Natural killer cell (primary cell): ENCODE measurements around the gene SLC25A1. TPM values are rescaled to one million over a fixed set of nuclear protein-coding genes. Genes with fewer than 3 reads are reported as not detected.
"Not testable (repeated sequence)": the region's sequence is repeated elsewhere in the genome, so short reads cannot be mapped to it uniquely, and the experiment has no call there.

Source experiments
- ATAC-seq, 3 donors: fragments of 150-1000 bp in 2 of 3; fragments of 200-7000 bp in 1 of 3; cut with Tn5 transposase; 1 replicate in 1 of 3; 2 replicates in 2 of 3; pipeline ENCODE4 v1.10.0; 2021; ENCODE audit warnings: mild to moderate bottlenecking in 2 of 3, moderate library complexity in 2 of 3
- DNase-seq, 2 donors: peaks; one replicate each; pipeline versions ENCODE4 v3.0.0 to v3.0.0-alpha.2; 2013 to 2021; ENCODE audit warnings: mixed read lengths in 1 of 2
- H3K27ac ChIP-seq: one replicate; pipeline ENCODE4 v1.5.1; 2013; ENCODE audit warnings: mild to moderate bottlenecking, low read length
- H3K27me3 ChIP-seq: one replicate; pipeline ENCODE4 v1.6.1; 2013; ENCODE audit warnings: low read length; ENCODE audit not compliant: control insufficient read depth, insufficient read depth
- H3K36me3 ChIP-seq: one replicate; pipeline ENCODE4 v1.6.1; 2013; ENCODE audit warnings: low read length; ENCODE audit not compliant: control insufficient read depth, insufficient read depth
- H3K4me1 ChIP-seq: one replicate; pipeline ENCODE4 v1.6.1; 2013; ENCODE audit warnings: low read length; ENCODE audit not compliant: control insufficient read depth, insufficient read depth
- H3K4me3 ChIP-seq: one replicate; pipeline ENCODE4 v1.5.1; 2013; ENCODE audit warnings: low read length
- H3K9me3 ChIP-seq: one replicate; pipeline ENCODE4 v1.6.1; 2013; ENCODE audit warnings: low read length; ENCODE audit not compliant: control insufficient read depth, insufficient read depth
- H3K27ac Mint-ChIP-seq, 2 donors: one replicate each; pipeline ENCODE4 v1.8.0; 2022; ENCODE audit warnings: mild to moderate bottlenecking in 2 of 2, mixed read lengths in 2 of 2, moderate library complexity in 1 of 2
- H3K27me3 Mint-ChIP-seq, 2 donors: one replicate each; pipeline ENCODE4 v1.8.0; 2022; ENCODE audit warnings: low read depth in 2 of 2, mixed read lengths in 2 of 2
- H3K36me3 Mint-ChIP-seq: one replicate; pipeline ENCODE4 v1.8.0; 2022; ENCODE audit warnings: mixed read lengths
- H3K4me1 Mint-ChIP-seq, 2 donors: one replicate each; pipeline ENCODE4 v1.8.0; 2022; ENCODE audit warnings: mixed read lengths in 2 of 2
- H3K4me3 Mint-ChIP-seq: one replicate; pipeline ENCODE4 v1.8.0; 2022; ENCODE audit warnings: mild to moderate bottlenecking, moderate library complexity, mixed read lengths
- H3K9me3 Mint-ChIP-seq, 2 donors: one replicate each; pipeline ENCODE4 v1.8.0; 2022; ENCODE audit warnings: mixed read lengths in 2 of 2
- CTCF ChIP-seq: fragments of 200-600 bp; IDR thresholded peaks from one replicate; pipeline ENCODE4 v1.8.0; 2022; ENCODE audit warnings: antibody characterized with exemption
- WGBS: methylation state at CpG from one replicate; pipeline ENCODE4 v1.1.7; 2013; ENCODE audit warnings: missing lambda C conversion rate; ENCODE audit not compliant: insufficient coverage; 5-methylcytosine and 5-hydroxymethylcytosine counted together
- intact Hi-C: fragments of 100-400 bp; cut with micrococcal nuclease; formaldehyde crosslinking; loops from one replicate; pipeline ENCODE4 v1.14.2; 2022
- total RNA-seq, 4 donors: library from RNA; stranded (reverse); fragments of 120-200 nt in 1 of 4; gene quantifications; one replicate each; pipeline versions ENCODE4 v1.2.3 to v1.2.4, GENCODE V29; 2013 to 2022

SLC25A1 gene
- total RNA-seq, 3 donors from 2014 or later (not counting 1 experiment from before 2014, with no cell fraction given): 24.8 to 29.6 (median 26.9) TPM

- Mint-ChIP-seq H3K4me3 (no peak overlapping the region), H3K4me1 (peaks cover 12 to 23% of the 10 kb centered on the region in 2 donors), H3K9me3 (no peaks in the 10 kb centered on the region), H3K36me3 (no peaks in the 10 kb centered on the region), H3K27me3 (peaks cover 23 to 36% of the 10 kb centered on the region in 2 donors), H3K27ac (no peak overlapping the region)
- peaks cover 21% of the 10 kb centered on the region for H3K4me1 ChIP-seq
- 79% methylated on average over 13 of the region's 13 CpGs for WGBS
- ATAC-seq: no peak
- no peak overlapping the region for H3K27ac ChIP-seq
- H3K27me3 ChIP-seq: peaks cover 20% of the 10 kb centered on the region
- intact Hi-C loops: no loop called here
- no peaks in the 10 kb centered on the region for H3K9me3 ChIP-seq
- no peak for TF ChIP-seq CTCF
- no peak for DNase-seq
- H3K4me3 ChIP-seq: no peak overlapping the region
- no peaks in the 10 kb centered on the region for H3K36me3 ChIP-seq
Observed at GRCh38 chr22:19167106-19167869, 11.2 kb downstream of the SLC25A1 start.

GRCh38 chr22:19166421-19166820, 12.1 kb downstream of the SLC25A1 start:
- Histone ChIP-seq H3K27me3 (peaks cover 20% of the 10 kb centered on the region), H3K4me1 (peaks cover 16% of the 10 kb centered on the region), H3K36me3 (no peaks in the 10 kb centered on the region), H3K9me3 (no peaks in the 10 kb centered on the region), H3K27ac (no peak overlapping the region), H3K4me3 (no peak overlapping the region)
- Mint-ChIP-seq H3K4me3 (no peak overlapping the region), H3K36me3 (no peaks in the 10 kb centered on the region), H3K27me3 (peaks cover 23 to 38% of the 10 kb centered on the region in 2 donors), H3K4me1 (peaks cover 8 to 19% of the 10 kb centered on the region in 2 donors), H3K27ac (no peak overlapping the region), H3K9me3 (no peaks in the 10 kb centered on the region)
- ATAC-seq: no peak
- DNase-seq: no peak
- no peak for TF ChIP-seq CTCF
- WGBS: 83% methylated on average over 8 of the region's 8 CpGs
- intact Hi-C loops: no loop called here

- ATAC-seq: no peak
- no peak for TF ChIP-seq CTCF
- H3K27me3 ChIP-seq: peaks cover 10% of the 10 kb centered on the region
Observed at GRCh38 chr22:19164425-19164824, 14.1 kb downstream of the SLC25A1 start.

GRCh38 chr22:19158649-19159048, 19.9 kb downstream of the SLC25A1 start:
- intact Hi-C loops, H3K9me3 ChIP-seq, H3K4me1 Mint-ChIP-seq, H3K36me3 Mint-ChIP-seq, ATAC-seq, DNase-seq, H3K4me3 ChIP-seq, H3K27ac Mint-ChIP-seq, H3K4me1 ChIP-seq, H3K9me3 Mint-ChIP-seq, H3K36me3 ChIP-seq, H3K4me3 Mint-ChIP-seq, H3K27ac ChIP-seq, H3K27me3 ChIP-seq: not testable (repeated sequence)
- WGBS: 88% methylated on average over 11 of the region's 11 CpGs
- peaks cover 5 to 16% of the 10 kb centered on the region in 2 donors for H3K27me3 Mint-ChIP-seq

More at GRCh38 chr22:19164425-19164824, 14.1 kb downstream of the SLC25A1 start:
- no peaks in the 10 kb centered on the region for H3K9me3 Mint-ChIP-seq
- Histone ChIP-seq H3K4me3 (no peak overlapping the region), H3K4me1 (peaks cover under 1% of the 10 kb centered on the region), H3K27ac (no peak overlapping the region), H3K36me3 (no peaks in the 10 kb centered on the region), H3K9me3 (no peaks in the 10 kb centered on the region)
- DNase-seq: no peak
- peaks cover 0 to 7% of the 10 kb centered on the region in 2 donors for H3K4me1 Mint-ChIP-seq
- intact Hi-C loops: no loop called here
- peaks cover 23 to 31% of the 10 kb centered on the region in 2 donors for H3K27me3 Mint-ChIP-seq
- H3K36me3 Mint-ChIP-seq: no peaks in the 10 kb centered on the region
- no peak overlapping the region for H3K27ac Mint-ChIP-seq
- WGBS: 96% methylated on average over 4 of the region's 6 CpGs
- H3K4me3 Mint-ChIP-seq: no peak overlapping the region

- WGBS: 87% methylated on average over 9 of the region's 9 CpGs
Observed at GRCh38 chr22:19156109-19156508, 22.4 kb downstream of the SLC25A1 start.

More at GRCh38 chr22:19156109-19156508, 22.4 kb downstream of the SLC25A1 start:
- DNase-seq, H3K9me3 Mint-ChIP-seq, H3K27ac Mint-ChIP-seq, H3K4me3 Mint-ChIP-seq, H3K4me3 ChIP-seq, H3K4me1 Mint-ChIP-seq, H3K9me3 ChIP-seq, ATAC-seq, H3K4me1 ChIP-seq, H3K27ac ChIP-seq, H3K27me3 ChIP-seq, H3K36me3 ChIP-seq, H3K36me3 Mint-ChIP-seq, intact Hi-C loops: not testable (repeated sequence)
- peaks cover 24 to 29% of the 10 kb centered on the region in 2 donors for H3K27me3 Mint-ChIP-seq
